Peyer's patch (tissue), 4 donors: ENCODE data around the gene SGCA. TPM values are rescaled to one million over a fixed set of nuclear protein-coding genes. Genes with fewer than 3 reads are reported as not detected.

ENCODE experiments used
- DNase-seq, 3 donors: peaks; one replicate each; pipeline ENCODE4 v3.0.0-alpha.2; 2017 to 2019
- H3K27ac ChIP-seq, 4 donors: fragments of 200-600 bp; sonication (generic); one replicate each; pipeline ENCODE4 v1.5.1; 2016 to 2019
- H3K27me3 ChIP-seq, 2 donors: fragments of 200-600 bp; sonication (generic); one replicate each; pipeline ENCODE4 v1.5.1; 2019
- H3K36me3 ChIP-seq, 3 donors: fragments of 200-600 bp; sonication (generic); one replicate each; pipeline ENCODE4 v1.5.1; 2016 to 2019
- H3K4me1 ChIP-seq, 4 donors: fragments of 200-600 bp; sonication (generic); one replicate each; pipeline ENCODE4 v1.5.1; 2016 to 2019
- H3K4me3 ChIP-seq, 4 donors: fragments of 200-600 bp; sonication (generic); 1 replicate in 3 of 4; 2 replicates in 1 of 4; pipeline ENCODE4 v1.5.1; 2016 to 2019; ENCODE audit warnings: mild to moderate bottlenecking in 1 of 4
- H3K9me3 ChIP-seq, 4 donors: fragments of 200-600 bp; sonication (generic); one replicate each; pipeline ENCODE4 v1.5.1; 2016 to 2019; ENCODE audit warnings: mild to moderate bottlenecking in 1 of 4
- POLR2A ChIP-seq, 2 donors: fragments of 450-650 bp; IDR thresholded peaks; one replicate each; pipeline ENCODE4 v1.5.1; 2017; ENCODE audit warnings: antibody characterized with exemption in 2 of 2, mild to moderate bottlenecking in 2 of 2, moderate library complexity in 2 of 2
- total RNA-seq, 4 donors: library from RNA; depleted of rRNA; stranded (reverse); fragments of >200 nt; gene quantifications; one replicate each; pipeline ENCODE4 v1.1.0, GENCODE V29; 2016
- TF ChIP-seq, protein P1 (sequence below), 6 experiments: fragments of 450-650 bp in 4 of 6; fragments of 200-600 bp in 2 of 6; sonication (generic) in 1 of 6; IDR thresholded peaks; one replicate each; pipeline ENCODE4 v1.5.1; 2017 to 2019; ENCODE audit warnings: antibody characterized with exemption in 6 of 6, mild to moderate bottlenecking in 3 of 6, moderate library complexity in 1 of 6

Gene SGCA
- total RNA-seq, 4 donors from 2014 or later = 2.9 to 3.5 (median 3.5) TPM; not detected in 1

DNA sequence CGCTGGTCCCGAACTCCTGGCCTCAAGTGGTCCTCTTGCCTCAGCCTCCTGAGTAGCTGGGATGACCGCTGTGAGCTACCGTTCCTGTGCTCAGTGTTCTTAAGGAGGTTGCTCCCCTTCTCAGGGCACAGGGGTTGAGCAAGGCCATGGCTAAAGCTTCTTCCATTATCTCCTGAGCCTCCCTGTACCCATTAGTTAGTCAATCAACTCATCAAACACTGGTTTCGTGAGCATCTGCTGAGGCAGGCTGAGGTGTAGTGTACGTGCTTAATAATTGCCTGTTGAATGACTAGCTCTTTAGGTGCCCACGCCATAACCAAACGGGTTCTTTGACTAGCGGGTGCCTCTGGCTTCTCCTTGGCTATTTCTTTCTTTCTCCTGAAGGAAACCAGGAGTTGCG, 11.7 kb downstream of the SGCA start:
- no peak overlapping the region for H3K4me3 ChIP-seq
- TF ChIP-seq, protein P1, sequence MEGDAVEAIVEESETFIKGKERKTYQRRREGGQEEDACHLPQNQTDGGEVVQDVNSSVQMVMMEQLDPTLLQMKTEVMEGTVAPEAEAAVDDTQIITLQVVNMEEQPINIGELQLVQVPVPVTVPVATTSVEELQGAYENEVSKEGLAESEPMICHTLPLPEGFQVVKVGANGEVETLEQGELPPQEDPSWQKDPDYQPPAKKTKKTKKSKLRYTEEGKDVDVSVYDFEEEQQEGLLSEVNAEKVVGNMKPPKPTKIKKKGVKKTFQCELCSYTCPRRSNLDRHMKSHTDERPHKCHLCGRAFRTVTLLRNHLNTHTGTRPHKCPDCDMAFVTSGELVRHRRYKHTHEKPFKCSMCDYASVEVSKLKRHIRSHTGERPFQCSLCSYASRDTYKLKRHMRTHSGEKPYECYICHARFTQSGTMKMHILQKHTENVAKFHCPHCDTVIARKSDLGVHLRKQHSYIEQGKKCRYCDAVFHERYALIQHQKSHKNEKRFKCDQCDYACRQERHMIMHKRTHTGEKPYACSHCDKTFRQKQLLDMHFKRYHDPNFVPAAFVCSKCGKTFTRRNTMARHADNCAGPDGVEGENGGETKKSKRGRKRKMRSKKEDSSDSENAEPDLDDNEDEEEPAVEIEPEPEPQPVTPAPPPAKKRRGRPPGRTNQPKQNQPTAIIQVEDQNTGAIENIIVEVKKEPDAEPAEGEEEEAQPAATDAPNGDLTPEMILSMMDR (IDR thresholded peaks at IDR 0.05) = no peak
- TF ChIP-seq POLR2A (IDR thresholded peaks at IDR 0.05) = no peak
- H3K27ac ChIP-seq = peak overlapping the region in 2 of 4 donors; percentile 23 to 72
- peaks cover 0 to 25% (median 2%) of the 10 kb centered on the region in 4 donors for H3K4me1 ChIP-seq
- no peak for DNase-seq
- H3K27me3 ChIP-seq = no peaks in the 10 kb centered on the region
- no peaks in the 10 kb centered on the region for H3K36me3 ChIP-seq
- H3K9me3 ChIP-seq = no peaks in the 10 kb centered on the region

GRCh38 chr17:50177983-50178834, 12.4 kb downstream of the SGCA start:
- Histone ChIP-seq H3K27ac (peak overlapping the region in 3 of 4 donors; percentile 23 to 72 (median 58)), H3K36me3 (no peaks in the 10 kb centered on the region), H3K4me3 (peak overlapping the region in 1 of 4 donors; percentile 9), H3K9me3 (no peaks in the 10 kb centered on the region), H3K4me1 (peaks cover 0 to 25% (median 2%) of the 10 kb centered on the region in 4 donors), H3K27me3 (no peaks in the 10 kb centered on the region)
- peak; percentile 69 to 86 (median 80) for DNase-seq
- TF ChIP-seq POLR2A (IDR thresholded peaks at IDR 0.05) = no peak
- TF ChIP-seq, protein P1 (IDR thresholded peaks at IDR 0.05) = peak; percentile 15 to 52 (median 45)

DNA sequence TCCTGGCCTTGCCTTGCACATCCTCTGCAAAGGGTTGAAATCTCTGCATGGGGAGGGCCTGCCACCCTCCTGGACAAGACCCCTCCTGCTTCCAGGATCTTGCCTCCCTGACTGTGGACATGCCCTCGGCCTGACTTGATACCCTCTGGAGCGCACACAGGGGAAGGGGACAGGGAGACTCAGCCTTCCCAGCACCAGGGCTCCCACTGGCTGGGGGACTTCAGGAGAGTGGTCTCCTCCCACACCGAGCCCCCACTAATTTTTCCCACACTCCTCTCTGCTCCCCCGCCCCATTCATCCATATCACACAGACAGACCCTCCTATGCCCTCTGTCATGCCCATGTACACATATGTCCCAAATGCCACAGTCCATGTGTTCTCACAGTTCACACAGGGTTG, 14.3 kb downstream of the SGCA start:
- Histone ChIP-seq H3K9me3 (no peaks in the 10 kb centered on the region), H3K4me1 (peaks cover 3 to 38% (median 14%) of the 10 kb centered on the region in 4 donors), H3K27me3 (no peaks in the 10 kb centered on the region), H3K4me3 (no peak overlapping the region), H3K36me3 (no peaks in the 10 kb centered on the region), H3K27ac (no peak overlapping the region)
- no peak for DNase-seq
- TF ChIP-seq POLR2A (IDR thresholded peaks at IDR 0.05) = no peak
- TF ChIP-seq, protein P1 (IDR thresholded peaks at IDR 0.05) = no peak

DNA sequence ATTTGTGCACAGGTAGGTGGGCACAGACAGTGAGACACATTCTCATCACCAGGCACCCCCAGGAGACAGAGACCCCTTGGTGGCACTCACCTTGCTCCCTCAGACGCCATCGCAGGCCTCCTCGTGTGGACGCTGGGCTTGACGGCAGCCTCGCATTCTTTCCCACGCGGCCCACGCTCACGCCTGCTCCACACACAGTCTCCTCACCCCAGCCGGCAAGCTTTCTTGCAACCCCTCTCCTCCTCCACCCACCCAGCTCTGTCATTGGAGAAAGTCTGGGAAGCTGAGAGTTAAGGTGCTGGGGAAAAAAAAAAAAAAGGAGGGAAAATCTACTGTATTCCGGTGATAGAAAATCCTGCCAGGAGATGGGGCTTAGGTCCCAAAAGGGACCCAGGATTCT, 14.8 kb downstream of the SGCA start:
- H3K9me3 ChIP-seq = no peaks in the 10 kb centered on the region
- no peaks in the 10 kb centered on the region for H3K27me3 ChIP-seq
- TF ChIP-seq, protein P1 (IDR thresholded peaks at IDR 0.05) = no peak
- TF ChIP-seq POLR2A (IDR thresholded peaks at IDR 0.05) = no peak
- H3K27ac ChIP-seq = no peak overlapping the region
- H3K4me1 ChIP-seq = peaks cover 3 to 35% (median 16%) of the 10 kb centered on the region in 4 donors
- DNase-seq = no peak
- H3K4me3 ChIP-seq = no peak overlapping the region
- H3K36me3 ChIP-seq = no peaks in the 10 kb centered on the region

- H3K4me1 ChIP-seq = peaks cover 3 to 30% (median 16%) of the 10 kb centered on the region in 4 donors
- DNase-seq = no peak
- no peak overlapping the region for H3K27ac ChIP-seq
These were observed 15.3 kb downstream of the SGCA start for GRCh38 chr17:50181144-50181543.

More at GRCh38 chr17:50181144-50181543, 15.3 kb downstream of the SGCA start:
- Histone ChIP-seq H3K4me3 (no peak overlapping the region), H3K27me3 (no peaks in the 10 kb centered on the region), H3K36me3 (no peaks in the 10 kb centered on the region), H3K9me3 (no peaks in the 10 kb centered on the region)
- TF ChIP-seq, protein P1 (IDR thresholded peaks at IDR 0.05) = no peak
- TF ChIP-seq POLR2A (IDR thresholded peaks at IDR 0.05) = no peak
